HCT116 (cell line): ENCODE measurements around the gene EIF3A. TPM values are rescaled to one million over a fixed set of nuclear protein-coding genes. Genes with fewer than 3 reads are reported as not detected.

ENCODE experiments used
- ATAC-seq: fragments of 200-7000 bp; cut with Tn5 transposase; 2 replicates; pipeline ENCODE4 v1.9.1; 2020; ENCODE audit warnings: mild to moderate bottlenecking, moderate library complexity
- BruUV-seq: library from RNA; stranded (reverse); fragments of 400-500 nt; replicated peaks from 2 replicates; lab custom pipeline; 2021; lab: Mats Ljungman, UMichigan
- CTCF ChIA-PET: fragments of 300-600 bp; sonication (Branson Sonifier 250); formaldehyde crosslinking; loops from one replicate; lab custom pipeline; 2021; ENCODE audit warnings: antibody characterized with exemption; lab: Charles Lee
- POLR2A ChIA-PET: fragments of 300-600, 350-600 bp; sonication (Branson Sonifier 250); formaldehyde crosslinking; loops from one replicate; lab custom pipeline; 2021; ENCODE audit warnings: antibody characterized with exemption; lab: Charles Lee
- RAD21 ChIA-PET, 2 experiments: fragments of 300-600 bp; sonication (Branson Sonifier 250); formaldehyde crosslinking; loops; one replicate each; lab custom pipeline; 2023; ENCODE audit warnings: low total read pairs in 2 of 2; ENCODE audit not compliant: uncharacterized antibody in 2 of 2, unreplicated experiment in 2 of 2, low non-redundant PET in 1 of 2; lab: Charles Lee
- DNase-seq: peaks from one replicate; pipeline ENCODE4 v3.0.0-alpha.2; 2010; ENCODE audit warnings: low read depth, low spot score
- H2AFZ ChIP-seq: fragments of 200-600 bp; shearing (Covaris generic), sonication (generic); 2 replicates; pipeline ENCODE4 v1.6.1; 2017; ENCODE audit warnings: low read depth, mixed run types, mixed read lengths, antibody characterized with exemption, low read length; ENCODE audit not compliant: poor library complexity, severe bottlenecking
- H3K27ac ChIP-seq: 2 replicates; pipeline ENCODE4 v1.5.1; 2012; ENCODE audit warnings: low read depth, low read length
- H3K27me3 ChIP-seq: fragments of 200-600 bp; sonication (generic); 2 replicates; pipeline ENCODE4 v1.6.1; 2016; ENCODE audit warnings: mixed run types, low read length, mixed read lengths; ENCODE audit not compliant: insufficient read depth
- H3K36me3 ChIP-seq, 2 experiments: fragments of 200-500 bp in 1 of 2; fragments of 200-600 bp in 1 of 2; sonication (Bioruptor generic) in 1 of 2; sonication (generic) in 1 of 2; 2 replicates each; pipeline versions ENCODE4 v1.5.1 to v1.6.1; 2014 to 2016; ENCODE audit warnings: low read length in 2 of 2, inconsistent platforms in 1 of 2, mixed read lengths in 1 of 2, mixed run types in 1 of 2; ENCODE audit not compliant: insufficient read depth in 2 of 2, control insufficient read depth in 1 of 2
- H3K4me1 ChIP-seq, 2 experiments: fragments of 200-600 bp in 1 of 2; sonication (generic) in 1 of 2; 2 replicates each; pipeline versions ENCODE4 v1.5.1 to v1.6.1; 2012 to 2017; ENCODE audit warnings: low read length in 2 of 2, inconsistent platforms in 1 of 2, mild to moderate bottlenecking in 1 of 2, mixed read lengths in 1 of 2, mixed run types in 1 of 2, moderate library complexity in 1 of 2; ENCODE audit not compliant: insufficient read depth in 2 of 2, control insufficient read depth in 1 of 2
- H3K4me2 ChIP-seq: fragments of 200-600 bp; sonication (generic); 2 replicates; pipeline ENCODE4 v1.6.1; 2017; ENCODE audit warnings: mixed run types, low read length, mixed read lengths
- H3K4me3 ChIP-seq, 2 experiments: fragments of 200-600 bp in 1 of 2; sonication (generic) in 1 of 2; replicated peaks in 1 of 2; 2 replicates each; pipeline ENCODE4 v1.5.1; 2011 to 2016; ENCODE audit warnings: low read length in 2 of 2, control low read depth in 1 of 2, low read depth in 1 of 2, mild to moderate bottlenecking in 1 of 2, mixed read lengths in 1 of 2, mixed run types in 1 of 2
- H3K79me2 ChIP-seq: fragments of 200-600 bp; sonication (generic); 2 replicates; pipeline ENCODE4 v1.6.1; 2017; ENCODE audit warnings: mild to moderate bottlenecking, mixed run types, low read length, moderate library complexity, mixed read lengths; ENCODE audit not compliant: insufficient read depth
- H3K9ac ChIP-seq: fragments of 200-600 bp; sonication (generic); 2 replicates; pipeline ENCODE4 v1.6.1; 2016; ENCODE audit warnings: low read length, mixed read lengths
- H3K9me2 ChIP-seq: fragments of 200-600 bp; sonication (generic), shearing (Covaris generic); 2 replicates; pipeline ENCODE4 v1.6.1; 2017; ENCODE audit warnings: mixed run types, mild to moderate bottlenecking, moderate library complexity; ENCODE audit not compliant: insufficient read depth
- H3K9me3 ChIP-seq, 2 experiments: fragments of 200-500 bp in 1 of 2; fragments of 200-600 bp in 1 of 2; sonication (Bioruptor generic) in 1 of 2; sonication (generic) in 1 of 2; 2 replicates each; pipeline ENCODE4 v1.6.1; 2014 to 2017; ENCODE audit warnings: low read length in 2 of 2, mixed read lengths in 2 of 2, inconsistent platforms in 1 of 2, low read depth in 1 of 2, mild to moderate bottlenecking in 1 of 2, mixed run types in 1 of 2, moderate library complexity in 1 of 2; ENCODE audit not compliant: control insufficient read depth in 1 of 2, insufficient read depth in 1 of 2
- H4K20me1 ChIP-seq: fragments of 200-600 bp; sonication (generic), shearing (Covaris generic); 2 replicates; pipeline ENCODE4 v1.6.1; 2017; ENCODE audit warnings: mixed run types, mild to moderate bottlenecking, moderate library complexity; ENCODE audit not compliant: insufficient read depth
- ATF3 ChIP-seq: IDR thresholded peaks from 2 replicates; pipeline ENCODE4 v1.6.1; 2012
- CEBPB ChIP-seq: IDR thresholded peaks from 2 replicates; pipeline ENCODE4 v1.6.1; 2012; ENCODE audit warnings: low read depth
- CTCF ChIP-seq, 3 experiments: fragments of 200-600 bp in 1 of 3; sonication (generic) in 1 of 3; IDR thresholded peaks in 2 of 3; conservative IDR thresholded peaks in 1 of 3; 2 replicates each; pipeline ENCODE4 v1.5.1; 2012 to 2017; ENCODE audit warnings: low read depth in 2 of 3, low read length in 2 of 3, antibody characterized with exemption in 1 of 3, borderline replicate concordance in 1 of 3, control low read depth in 1 of 3, mild to moderate bottlenecking in 1 of 3, mixed read lengths in 1 of 3, mixed run types in 1 of 3, moderate library complexity in 1 of 3; ENCODE audit not compliant: insufficient read depth in 1 of 3
- EGR1 ChIP-seq: IDR thresholded peaks from 2 replicates; pipeline ENCODE4 v1.6.1; 2012; ENCODE audit warnings: low read depth
- ELF1 ChIP-seq: IDR thresholded peaks from 2 replicates; pipeline ENCODE4 v1.6.1; 2012; ENCODE audit warnings: low read depth, borderline replicate concordance
- EZH2 ChIP-seq: fragments of 200-600 bp; sonication (generic); IDR thresholded peaks from 2 replicates; pipeline ENCODE4 v1.6.1; 2017; ENCODE audit warnings: antibody characterized with exemption, mixed run types
- EZH2phosphoT487 ChIP-seq: fragments of 200-600 bp; IDR thresholded peaks from 2 replicates; pipeline ENCODE4 v1.6.1; 2018; ENCODE audit warnings: antibody characterized with exemption, borderline replicate concordance
- FOSL1 ChIP-seq: IDR thresholded peaks from 2 replicates; pipeline ENCODE4 v1.6.1; 2012; ENCODE audit warnings: low read depth
- MAX ChIP-seq: IDR thresholded peaks from 2 replicates; pipeline ENCODE4 v1.6.1; 2012
- POLR2A ChIP-seq: IDR thresholded peaks from 2 replicates; pipeline ENCODE4 v1.7.0; 2011; ENCODE audit warnings: borderline replicate concordance; ENCODE audit not compliant: insufficient read depth, insufficient read length; ENCODE audit errors: extremely low read depth
- POLR2AphosphoS5 ChIP-seq: IDR thresholded peaks from 2 replicates; pipeline ENCODE4 v1.6.1; 2011; ENCODE audit warnings: mild to moderate bottlenecking, low read depth, low read length, moderate library complexity
- RAD21 ChIP-seq: IDR thresholded peaks from 2 replicates; pipeline ENCODE4 v1.6.1; 2012; ENCODE audit warnings: low read depth, mild to moderate bottlenecking
- SIN3A ChIP-seq: IDR thresholded peaks from 2 replicates; pipeline ENCODE4 v1.6.1; 2012; ENCODE audit warnings: low read depth
- SP1 ChIP-seq: IDR thresholded peaks from 2 replicates; pipeline ENCODE4 v1.6.1; 2012; ENCODE audit warnings: low read depth
- SRF ChIP-seq: IDR thresholded peaks from 2 replicates; pipeline ENCODE4 v1.6.1; 2012; ENCODE audit warnings: low read depth
- YY1 ChIP-seq: IDR thresholded peaks from 2 replicates; pipeline ENCODE4 v1.6.1; 2011; ENCODE audit warnings: low read length, low read depth, moderate library complexity, mild to moderate bottlenecking; ENCODE audit not compliant: insufficient replicate concordance; ENCODE audit errors: extremely low read depth
- ZBTB33 ChIP-seq: IDR thresholded peaks from 2 replicates; pipeline ENCODE4 v1.6.1; 2011; ENCODE audit warnings: mild to moderate bottlenecking, low read length, moderate library complexity; ENCODE audit not compliant: insufficient replicate concordance; ENCODE audit errors: extremely low read depth
- ZFX ChIP-seq: fragments of 450-650 bp; IDR thresholded peaks from 2 replicates; pipeline ENCODE4 v1.6.1; 2017
- intact Hi-C: fragments of 100-400 bp; cut with micrococcal nuclease; formaldehyde crosslinking; loops from 2 replicates; pipeline ENCODE4 v1.10.0; 2022
- total RNA-seq: library from RNA; stranded (reverse); gene quantifications from one replicate; pipeline ENCODE4 v1.2.1, GENCODE V29; 2021; ENCODE audit not compliant: unreplicated experiment

The EIF3A gene
- total RNA-seq, 1 experiment from 2014 or later: 271 TPM

GRCh38 chr10:119020627-119020946, 60.0 kb downstream of the EIF3A start:
- ATAC-seq: peak; percentile 53
- no peaks in the 10 kb centered on the region for H3K79me2 ChIP-seq
- TF ChIP-seq POLR2AphosphoS5 (no peak), CEBPB (no peak), SIN3A (no peak), SRF (no peak), POLR2A (no peak), YY1 (no peak), RAD21 (no peak), MAX (no peak), ZFX (no peak), SP1 (peak; percentile 29; the same call in 1 of the 2 replicates), ELF1 (no peak), EGR1 (peak; percentile 70), FOSL1 (no peak)
- no peaks in the 10 kb centered on the region for H4K20me1 ChIP-seq
- peak overlapping the region; percentile 71 for H3K4me2 ChIP-seq
- H3K27me3 ChIP-seq: no peaks in the 10 kb centered on the region
- peaks cover 33 to 56% of the 10 kb centered on the region in 2 experiments for H3K4me1 ChIP-seq
- DNase-seq: no peak
- peak overlapping the region; percentile 93 for H2AFZ ChIP-seq
- intact Hi-C loops: loop anchor here (5.0 kb wide), 1 partner anchor 453 kb away; no protein-coding TSS in a partner anchor
- ChIA-PET RAD21 (no interaction called here), POLR2A (no interaction called here), CTCF (no interaction called here)
- no peaks in the 10 kb centered on the region for H3K36me3 ChIP-seq
- no TSS peak for BruUV-seq
- H3K9ac ChIP-seq: no peak overlapping the region
- H3K4me3 ChIP-seq: peak overlapping the region in 1 of 2 experiments; percentile 25; a peak in 2 of 4 replicates
- H3K27ac ChIP-seq: no peak overlapping the region
- H3K9me3 ChIP-seq: no peaks in the 10 kb centered on the region
- no peaks in the 10 kb centered on the region for H3K9me2 ChIP-seq

- CTCF ChIA-PET: interaction anchor here (1.6 kb wide), 1 partner anchor 12 kb away, joined by 5 read pairs; no protein-coding TSS in a partner anchor
- POLR2A ChIA-PET: no interaction called here
- intact Hi-C loops: no loop called here
- TF ChIP-seq POLR2A (no peak), ATF3 (no peak), EGR1 (no peak), ZBTB33 (no peak), FOSL1 (no peak), SRF (no peak), EZH2phosphoT487 (no peak), CEBPB (no peak), ELF1 (no peak), EZH2 (no peak), CTCF (IDR thresholded peaks at IDR 0.05 in 2 of 3, conservative IDR thresholded peaks at IDR 0.05 in 1 of 3; ENCODE audit: borderline replicate concordance in 1 of 3, insufficient read depth in 1 of 3, low read depth in 2 of 3, low read length in 2 of 3) (no peak), SIN3A (no peak), MAX (no peak)
Observed at GRCh38 chr10:119007211-119007574, 73.4 kb downstream of the EIF3A start.

More at GRCh38 chr10:119007211-119007574, 73.4 kb downstream of the EIF3A start:
- H3K79me2 ChIP-seq: no peaks in the 10 kb centered on the region
- RAD21 ChIA-PET: no interaction called here
- no peak overlapping the region for H3K27ac ChIP-seq
- H4K20me1 ChIP-seq: no peaks in the 10 kb centered on the region
- H3K4me1 ChIP-seq: peaks cover 16 to 36% of the 10 kb centered on the region in 2 experiments
- H3K36me3 ChIP-seq: no peaks in the 10 kb centered on the region
- no peak overlapping the region for H2AFZ ChIP-seq
- no peak overlapping the region for H3K4me3 ChIP-seq
- no peaks in the 10 kb centered on the region for H3K9me2 ChIP-seq
- H3K4me2 ChIP-seq: peak overlapping the region; percentile 22
- no peaks in the 10 kb centered on the region for H3K9me3 ChIP-seq
- no peak overlapping the region for H3K9ac ChIP-seq
- DNase-seq (no peak), ATAC-seq (no peak)
- H3K27me3 ChIP-seq: no peaks in the 10 kb centered on the region
- BruUV-seq: no TSS peak
